ENCODE results near the gene RAPGEF4. TPM values are rescaled to one million over a fixed set of nuclear protein-coding genes. Genes with fewer than 3 reads are reported as not detected.

The RAPGEF4 gene
- total RNA-seq, 4 donors from 2014 or later, result 2.8 to 73.4 (median 6.9) TPM

DNA sequence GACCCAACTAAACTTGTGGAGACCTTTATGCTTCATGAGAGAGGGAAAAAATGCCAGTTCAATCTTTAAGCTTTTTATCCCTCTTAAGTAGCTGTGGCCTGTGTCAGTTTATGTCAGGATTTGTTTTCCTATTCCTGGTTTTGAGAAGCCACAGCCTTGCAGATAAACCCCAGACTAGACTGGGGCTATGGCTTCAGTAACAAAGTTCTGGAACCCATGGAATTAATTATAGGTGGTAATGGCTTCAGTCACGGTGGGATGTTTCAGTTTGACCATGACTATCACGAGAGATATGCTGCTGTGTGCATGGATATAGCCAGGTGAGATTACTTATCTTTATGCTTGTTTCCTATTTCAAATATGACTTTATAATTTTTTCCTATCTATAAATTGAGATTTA lies 134.8 kb downstream of the RAPGEF4 start:
- TF ChIP-seq, protein P1, sequence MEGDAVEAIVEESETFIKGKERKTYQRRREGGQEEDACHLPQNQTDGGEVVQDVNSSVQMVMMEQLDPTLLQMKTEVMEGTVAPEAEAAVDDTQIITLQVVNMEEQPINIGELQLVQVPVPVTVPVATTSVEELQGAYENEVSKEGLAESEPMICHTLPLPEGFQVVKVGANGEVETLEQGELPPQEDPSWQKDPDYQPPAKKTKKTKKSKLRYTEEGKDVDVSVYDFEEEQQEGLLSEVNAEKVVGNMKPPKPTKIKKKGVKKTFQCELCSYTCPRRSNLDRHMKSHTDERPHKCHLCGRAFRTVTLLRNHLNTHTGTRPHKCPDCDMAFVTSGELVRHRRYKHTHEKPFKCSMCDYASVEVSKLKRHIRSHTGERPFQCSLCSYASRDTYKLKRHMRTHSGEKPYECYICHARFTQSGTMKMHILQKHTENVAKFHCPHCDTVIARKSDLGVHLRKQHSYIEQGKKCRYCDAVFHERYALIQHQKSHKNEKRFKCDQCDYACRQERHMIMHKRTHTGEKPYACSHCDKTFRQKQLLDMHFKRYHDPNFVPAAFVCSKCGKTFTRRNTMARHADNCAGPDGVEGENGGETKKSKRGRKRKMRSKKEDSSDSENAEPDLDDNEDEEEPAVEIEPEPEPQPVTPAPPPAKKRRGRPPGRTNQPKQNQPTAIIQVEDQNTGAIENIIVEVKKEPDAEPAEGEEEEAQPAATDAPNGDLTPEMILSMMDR (IDR thresholded peaks at IDR 0.05), result no peak
- no peak for TF ChIP-seq POLR2A (IDR thresholded peaks at IDR 0.05)
- Histone ChIP-seq H3K4me1 (no peaks in the 10 kb centered on the region), H3K36me3 (no peaks in the 10 kb centered on the region), H3K27me3 (no peaks in the 10 kb centered on the region), H3K4me3 (no peak overlapping the region), H3K9me3 (no peaks in the 10 kb centered on the region), H3K27ac (no peak overlapping the region)
- DNase-seq, result no peak

DNA sequence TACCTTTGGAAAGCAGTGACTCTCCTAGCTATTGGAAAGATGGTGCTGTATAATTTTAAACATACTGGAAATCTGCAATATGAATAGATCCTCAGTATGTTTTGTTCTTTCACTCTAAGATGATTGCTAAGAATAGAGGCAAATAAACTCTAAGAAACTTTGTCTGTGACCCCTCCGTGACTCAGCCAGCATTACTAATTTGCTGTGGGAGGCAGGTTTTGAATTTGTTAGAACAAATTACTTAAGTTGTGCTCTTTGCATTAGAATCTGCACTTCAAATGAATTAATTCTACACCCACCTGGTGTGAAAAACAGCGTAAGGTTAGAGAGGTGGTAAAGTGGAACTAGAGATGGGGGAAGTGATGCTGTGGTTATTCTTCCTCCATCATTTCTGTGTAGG lies 142.2 kb downstream of the RAPGEF4 start:
- H3K27ac ChIP-seq, result no peak overlapping the region
- H3K9me3 ChIP-seq, result no peaks in the 10 kb centered on the region
- H3K36me3 ChIP-seq, result no peaks in the 10 kb centered on the region
- H3K4me1 ChIP-seq, result no peaks in the 10 kb centered on the region
- no peak overlapping the region for H3K4me3 ChIP-seq
- TF ChIP-seq, protein P1 (IDR thresholded peaks at IDR 0.05), result no peak
- TF ChIP-seq POLR2A (IDR thresholded peaks at IDR 0.05), result no peak
- DNase-seq, result no peak
- no peaks in the 10 kb centered on the region for H3K27me3 ChIP-seq

DNA sequence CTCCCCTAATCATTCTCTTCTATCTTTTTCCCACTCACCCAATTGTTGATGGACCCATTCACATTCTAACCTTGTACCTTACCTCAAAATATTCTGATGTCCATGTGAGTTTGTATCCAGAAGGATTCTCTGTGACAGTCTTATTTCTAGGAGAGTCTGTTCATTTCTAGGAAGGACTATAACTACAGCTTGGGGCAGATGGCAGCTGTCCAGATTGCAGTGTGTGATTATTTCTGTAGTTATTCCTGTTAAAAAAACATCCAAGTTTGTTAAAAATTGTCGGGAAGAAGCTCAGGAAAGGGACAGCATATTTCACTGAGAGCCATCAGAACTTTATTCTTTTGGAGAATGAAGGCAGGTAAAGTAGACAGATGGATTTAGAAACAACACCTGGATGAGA lies 142.6 kb downstream of the RAPGEF4 start:
- H3K36me3 ChIP-seq, result no peaks in the 10 kb centered on the region
- H3K27ac ChIP-seq, result no peak overlapping the region
- no peaks in the 10 kb centered on the region for H3K9me3 ChIP-seq
- H3K27me3 ChIP-seq, result no peaks in the 10 kb centered on the region
- TF ChIP-seq, protein P1 (IDR thresholded peaks at IDR 0.05), result no peak
- TF ChIP-seq POLR2A (IDR thresholded peaks at IDR 0.05), result no peak
- DNase-seq, result no peak
- no peak overlapping the region for H3K4me3 ChIP-seq
- H3K4me1 ChIP-seq, result no peaks in the 10 kb centered on the region

DNA sequence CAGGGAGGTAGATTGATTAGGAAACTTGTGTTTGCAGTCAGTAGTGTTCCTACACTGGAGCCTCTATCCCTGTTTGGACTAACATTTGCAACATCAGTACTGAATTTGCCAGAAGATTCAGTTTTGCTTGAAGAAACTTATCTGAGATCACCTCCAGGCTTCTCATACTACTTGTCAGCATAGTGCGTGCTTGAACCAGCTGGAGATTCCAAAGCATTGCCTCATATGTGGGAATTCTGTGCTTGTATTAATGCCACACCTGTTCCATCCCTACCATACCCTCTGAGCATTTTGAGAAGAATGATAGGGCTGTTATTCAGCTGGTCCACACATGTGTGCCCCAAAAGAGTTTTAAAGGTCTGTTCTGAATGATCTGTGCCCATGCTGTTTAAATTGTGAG lies 148.7 kb downstream of the RAPGEF4 start:
- Histone ChIP-seq H3K27ac (no peak overlapping the region), H3K4me1 (no peaks in the 10 kb centered on the region), H3K4me3 (no peak overlapping the region), H3K9me3 (no peaks in the 10 kb centered on the region), H3K27me3 (no peaks in the 10 kb centered on the region), H3K36me3 (no peaks in the 10 kb centered on the region)
- DNase-seq, result no peak
- TF ChIP-seq, protein P1 (IDR thresholded peaks at IDR 0.05), result no peak
- no peak for TF ChIP-seq POLR2A (IDR thresholded peaks at IDR 0.05)

DNA sequence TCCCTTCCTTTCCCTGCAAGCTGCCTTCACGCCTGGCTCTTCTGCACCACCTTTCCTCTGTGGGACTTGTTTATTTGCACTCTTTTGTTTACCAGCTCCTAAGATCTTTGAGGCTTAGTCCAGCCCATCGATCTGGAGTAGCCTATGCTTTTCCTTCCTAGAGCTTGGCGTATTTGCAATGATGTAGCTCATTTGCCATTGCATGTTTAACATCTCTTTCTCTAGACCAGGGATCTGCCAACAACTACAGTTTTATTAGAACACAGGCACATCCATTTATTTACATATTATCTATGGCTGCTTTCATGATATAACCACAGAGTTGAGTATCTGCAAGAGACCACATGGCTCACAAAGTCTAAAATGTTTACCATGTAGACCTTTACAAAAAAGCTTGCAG lies 150.4 kb downstream of the RAPGEF4 start:
- Histone ChIP-seq H3K4me3 (no peak overlapping the region), H3K9me3 (no peaks in the 10 kb centered on the region), H3K4me1 (no peaks in the 10 kb centered on the region), H3K27ac (no peak overlapping the region), H3K36me3 (no peaks in the 10 kb centered on the region), H3K27me3 (no peaks in the 10 kb centered on the region)
- TF ChIP-seq, protein P1 (IDR thresholded peaks at IDR 0.05), result no peak
- TF ChIP-seq POLR2A (IDR thresholded peaks at IDR 0.05), result no peak
- no peak for DNase-seq

DNA sequence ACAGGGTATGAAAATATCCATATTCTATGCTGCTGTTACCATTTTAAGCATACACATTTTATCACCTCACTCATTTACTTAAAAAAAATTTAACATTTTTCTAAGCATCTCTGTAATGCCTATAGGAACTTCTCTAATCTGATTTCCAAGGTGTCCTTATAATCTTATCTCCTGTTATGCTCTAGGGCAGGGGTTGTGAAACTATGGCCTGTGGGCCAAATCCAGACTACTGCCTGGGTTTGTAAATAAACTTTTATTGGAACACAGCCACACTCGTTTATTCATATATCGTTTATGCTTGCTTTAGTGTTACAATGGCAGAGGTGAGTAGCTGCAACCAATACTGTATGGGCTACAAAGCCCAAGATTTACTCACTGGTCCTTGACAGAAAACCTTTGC lies 151.6 kb downstream of the RAPGEF4 start:
- DNase-seq, result no peak
- Histone ChIP-seq H3K4me1 (no peaks in the 10 kb centered on the region), H3K27ac (no peak overlapping the region), H3K36me3 (no peaks in the 10 kb centered on the region), H3K4me3 (no peak overlapping the region), H3K9me3 (no peaks in the 10 kb centered on the region), H3K27me3 (no peaks in the 10 kb centered on the region)
- no peak for TF ChIP-seq POLR2A (IDR thresholded peaks at IDR 0.05)
- TF ChIP-seq, protein P1 (IDR thresholded peaks at IDR 0.05), result no peak

Measured in Peyer's patch (tissue), 4 donors.